Stimulated activated CD4-positive, alpha-beta T cell treated with anti-CD3 and anti-CD28 coated beads, Interleukin-2, amount 100 ng/mL, for 4 hours (primary cell): ENCODE results near the gene PROSER2.
"Not testable (repeated sequence)": the region's sequence is repeated elsewhere in the genome, so short reads cannot be mapped to it uniquely, and the experiment has no call there.

Experiments used
- DNase-seq: peaks from one replicate; pipeline ENCODE4 v3.0.0-alpha.2; 2020; ENCODE audit warnings: low read depth

PROSER2 gene

GRCh38 chr10:11885437-11886137, 62.4 kb downstream of the PROSER2 start:
- DNase-seq, result no peak

DNA sequence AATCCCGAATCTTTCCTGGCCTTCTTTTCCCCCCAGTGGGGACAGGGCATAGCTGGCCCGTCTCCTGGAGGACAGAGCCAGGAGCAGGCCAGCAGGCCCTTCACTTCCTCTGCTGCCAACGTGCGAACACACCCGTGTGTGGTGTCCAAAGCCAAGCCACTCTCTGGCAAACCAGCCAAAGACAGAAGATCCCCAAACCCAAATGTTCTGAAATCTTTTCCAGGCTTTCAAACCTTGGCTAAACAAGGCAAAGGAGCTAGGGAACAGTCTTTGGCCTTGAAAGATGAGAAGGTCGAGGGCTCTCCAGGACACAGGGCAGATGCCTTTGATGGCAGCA, 63.0 kb downstream of the PROSER2 start:
- no peak for DNase-seq

DNA sequence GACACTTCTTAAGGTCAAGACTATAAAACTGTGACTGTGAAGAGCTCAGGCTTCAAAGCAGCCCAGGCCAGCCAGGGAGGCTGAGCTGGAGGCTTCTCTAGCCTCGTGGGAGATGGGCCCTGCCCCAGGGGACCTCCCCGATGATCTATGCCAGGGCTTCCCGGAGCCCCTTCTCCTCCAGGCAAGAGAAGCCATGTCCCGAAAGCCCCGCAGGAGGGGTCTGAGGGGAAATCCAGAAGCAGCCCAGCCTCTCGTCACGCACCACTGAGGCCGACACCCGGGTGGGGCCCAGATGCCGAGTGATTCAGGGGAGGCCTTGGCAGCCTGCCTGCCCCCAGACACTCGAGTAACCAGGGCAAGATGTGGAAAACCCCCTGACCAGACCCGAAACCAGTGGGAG, 63.7 kb downstream of the PROSER2 start:
- DNase-seq, result no peak

DNA sequence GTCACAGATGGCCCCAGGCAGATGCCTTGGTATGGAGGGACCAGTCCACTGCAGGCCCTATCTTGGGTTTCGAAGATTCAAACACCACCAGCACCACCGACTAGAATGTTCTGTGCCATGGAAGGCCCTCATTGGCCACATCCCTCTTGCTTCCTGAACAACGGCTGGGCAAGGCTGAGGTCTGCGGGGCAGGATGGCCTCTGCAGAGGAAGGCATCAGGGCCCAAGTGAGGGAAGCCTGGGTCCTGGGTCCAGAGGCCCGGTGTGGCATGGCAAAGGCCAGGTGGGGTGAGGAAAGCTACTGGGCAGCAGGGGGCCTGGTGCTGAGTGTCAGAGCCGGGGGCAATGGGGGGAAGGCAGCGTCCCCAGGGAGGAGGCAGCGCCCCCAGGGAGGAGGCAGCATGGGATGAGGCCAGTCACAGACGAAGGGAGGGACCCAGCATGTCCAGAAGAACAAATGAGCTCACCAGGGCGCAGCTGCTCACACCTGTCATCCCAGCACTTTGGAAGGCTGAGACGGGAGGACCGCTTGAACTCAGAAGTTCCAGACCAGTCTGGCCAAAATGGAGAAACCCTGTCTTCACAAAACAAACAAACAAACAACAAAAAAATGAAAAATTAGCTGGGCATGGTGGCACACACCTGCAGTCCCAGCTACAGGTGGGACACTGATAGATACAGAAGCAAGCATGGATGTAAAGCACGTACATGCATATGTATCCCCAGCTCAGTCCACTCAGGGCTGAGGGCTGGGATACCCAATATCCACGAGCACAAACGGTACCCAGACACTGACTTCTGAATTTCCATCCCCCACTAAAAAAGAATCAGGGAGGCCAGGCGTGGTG, 64.4 kb downstream of the PROSER2 start:
- no peak for DNase-seq

GRCh38 chr10:11889263-11889662, 66.1 kb downstream of the PROSER2 start:
- not testable (repeated sequence) for DNase-seq

DNA sequence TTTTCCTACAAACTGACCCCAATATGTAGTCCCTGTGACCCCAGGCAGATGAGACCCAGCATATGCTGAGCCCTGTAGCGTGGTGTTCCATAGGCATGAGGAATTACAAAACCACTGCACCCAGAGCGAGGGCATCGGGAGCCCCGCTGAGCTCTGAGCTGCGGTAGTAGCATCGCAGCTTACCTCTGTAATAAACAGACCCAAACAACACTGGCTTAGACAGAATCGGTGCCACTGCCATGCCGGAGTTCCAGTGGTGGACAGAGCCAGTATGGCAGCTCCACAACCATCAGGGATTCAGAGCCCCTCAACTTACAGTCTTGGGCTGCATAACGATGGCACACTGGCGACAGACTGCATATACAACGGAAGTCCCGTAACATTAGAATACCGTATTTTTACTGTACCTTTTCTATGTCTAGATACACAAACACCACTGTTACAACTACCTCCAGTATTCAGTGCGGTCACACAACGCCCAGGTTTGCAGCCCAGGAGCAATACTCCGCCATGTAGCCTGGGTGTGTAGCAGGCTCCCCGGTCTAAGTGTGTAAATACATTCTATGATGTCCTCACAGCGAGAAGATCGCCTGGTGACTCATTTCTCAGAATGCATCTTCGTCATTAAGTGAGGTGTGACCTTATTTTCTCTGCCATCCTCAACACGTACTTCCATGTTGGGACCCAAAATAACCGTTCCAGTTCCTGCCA, 68.8 kb downstream of the PROSER2 start:
- DNase-seq, result no peak

GRCh38 chr10:11893749-11894278, 70.7 kb downstream of the PROSER2 start:
- DNase-seq, result no peak

DNA sequence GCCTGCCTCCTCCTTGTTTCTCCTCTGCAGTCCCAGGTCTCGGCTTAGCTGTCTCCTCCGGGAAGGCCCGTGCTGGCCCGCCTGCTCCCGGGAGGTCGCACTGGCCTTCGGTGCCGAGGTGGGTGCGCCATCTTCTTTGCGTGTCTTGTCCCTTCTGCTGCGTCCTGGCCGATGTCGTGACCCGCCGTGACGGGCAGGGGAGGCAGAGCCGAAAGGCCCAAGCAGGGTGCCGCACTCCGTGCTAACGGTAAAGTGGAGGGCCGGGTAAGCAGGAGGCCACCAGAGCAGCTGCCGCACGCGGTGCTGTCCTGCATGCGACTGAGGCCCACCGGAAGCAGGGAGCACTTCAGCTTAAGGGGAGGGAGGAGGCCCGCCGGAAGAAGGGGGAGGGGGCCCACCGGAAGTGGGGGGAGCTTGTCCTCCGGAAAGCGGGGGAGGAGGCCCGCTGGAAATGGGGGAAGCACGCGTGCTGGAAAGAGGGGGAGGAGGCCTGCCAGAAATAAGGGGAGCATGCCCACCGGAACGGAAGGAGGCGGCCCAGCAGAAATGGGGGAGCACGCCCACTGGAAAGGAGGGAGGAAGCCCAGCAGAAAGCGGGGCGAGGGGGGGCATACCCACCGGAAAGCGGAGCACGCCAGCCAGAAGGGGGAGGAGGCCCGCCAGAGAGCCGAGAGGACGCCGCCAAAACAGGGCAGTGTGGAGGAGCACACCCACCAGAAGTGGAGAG, 71.4 kb downstream of the PROSER2 start:
- DNase-seq, result no peak

DNA sequence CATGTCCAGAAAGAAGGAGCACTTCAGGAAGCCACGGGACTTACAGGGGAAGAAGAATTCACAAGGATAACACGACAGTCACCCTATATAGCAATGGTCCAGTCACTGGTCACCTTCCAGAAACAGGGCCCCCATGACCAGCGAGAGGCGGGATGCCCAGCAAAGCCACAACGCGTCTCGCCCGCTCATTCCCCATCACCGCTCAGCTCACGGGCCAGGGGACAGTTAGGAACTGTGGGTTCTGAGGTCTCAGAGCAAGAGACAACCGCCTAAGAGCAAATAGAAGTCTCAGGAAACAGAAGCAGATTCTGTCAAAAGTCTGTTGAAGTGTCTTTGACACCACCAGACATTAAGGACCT, 71.9 kb downstream of the PROSER2 start:
- no peak for DNase-seq

DNA sequence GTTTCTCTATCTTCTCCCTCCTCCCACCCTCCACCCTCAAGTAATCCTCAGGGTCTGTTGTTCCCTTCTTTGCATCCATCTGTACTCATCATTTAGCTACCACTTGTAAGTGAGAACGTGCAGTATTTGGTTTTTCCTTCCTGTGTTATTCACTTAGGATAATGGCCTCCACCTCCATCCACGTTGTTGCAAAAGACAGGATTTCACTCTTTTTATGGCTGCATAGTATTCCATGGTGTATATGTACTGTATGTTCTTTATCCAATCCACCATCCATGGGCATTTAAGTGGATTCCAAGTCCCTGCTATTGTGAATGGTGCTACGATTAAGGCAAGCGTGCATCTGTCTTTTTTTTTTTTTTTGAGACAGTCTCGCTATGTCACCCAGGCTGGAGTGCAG, 72.4 kb downstream of the PROSER2 start:
- no peak for DNase-seq

DNA sequence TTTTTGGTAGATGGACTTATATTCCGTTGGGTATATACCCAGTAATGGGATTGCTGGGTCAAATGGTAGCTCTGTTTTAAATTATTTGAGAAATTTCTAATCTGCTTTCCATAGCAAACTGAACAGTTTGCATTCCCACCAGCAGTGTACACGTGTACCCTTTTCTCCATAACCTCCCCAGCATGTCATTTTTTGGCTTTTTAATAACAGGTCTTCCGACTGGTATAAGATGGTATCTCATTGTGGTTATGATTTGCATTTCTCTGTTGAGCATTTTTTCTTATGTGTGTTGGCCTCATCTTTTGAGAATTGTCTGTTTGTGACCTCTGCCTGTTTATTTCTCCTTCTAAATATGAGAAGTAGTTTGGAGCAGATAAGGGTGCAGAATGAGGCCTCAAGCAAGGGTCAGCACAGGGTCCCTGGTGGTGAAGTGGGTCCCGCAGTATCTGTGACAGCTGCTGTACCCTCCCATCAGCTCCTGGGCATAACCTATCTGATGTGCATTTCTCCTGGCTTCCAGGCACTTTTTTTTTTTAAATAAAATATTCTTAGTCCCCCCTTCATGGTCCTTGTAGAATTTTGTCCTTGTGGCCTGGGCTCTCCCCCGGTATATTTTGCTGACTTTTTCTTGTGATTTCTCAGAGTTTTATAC, 73.5 kb downstream of the PROSER2 start:
- DNase-seq, result no peak

DNA sequence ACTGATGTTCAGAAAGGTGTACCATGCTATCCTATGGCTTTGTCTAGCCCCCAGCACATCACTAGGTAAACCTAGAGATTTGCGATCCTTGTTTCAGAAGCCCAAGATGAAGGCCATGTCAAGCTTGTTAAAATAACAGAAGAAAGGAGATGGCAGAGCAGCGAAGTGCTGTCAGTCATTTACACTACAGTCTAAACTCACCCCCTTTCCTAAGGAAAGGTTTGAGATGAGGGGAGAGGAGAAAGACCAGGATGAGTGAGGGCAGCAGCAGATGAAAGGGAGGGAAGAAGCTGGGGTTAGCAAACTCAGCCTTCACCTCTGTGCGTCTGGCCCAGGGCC, 74.8 kb downstream of the PROSER2 start:
- DNase-seq, result no peak

GRCh38 chr10:11898372-11899066, 75.4 kb downstream of the PROSER2 start:
- no peak for DNase-seq

DNA sequence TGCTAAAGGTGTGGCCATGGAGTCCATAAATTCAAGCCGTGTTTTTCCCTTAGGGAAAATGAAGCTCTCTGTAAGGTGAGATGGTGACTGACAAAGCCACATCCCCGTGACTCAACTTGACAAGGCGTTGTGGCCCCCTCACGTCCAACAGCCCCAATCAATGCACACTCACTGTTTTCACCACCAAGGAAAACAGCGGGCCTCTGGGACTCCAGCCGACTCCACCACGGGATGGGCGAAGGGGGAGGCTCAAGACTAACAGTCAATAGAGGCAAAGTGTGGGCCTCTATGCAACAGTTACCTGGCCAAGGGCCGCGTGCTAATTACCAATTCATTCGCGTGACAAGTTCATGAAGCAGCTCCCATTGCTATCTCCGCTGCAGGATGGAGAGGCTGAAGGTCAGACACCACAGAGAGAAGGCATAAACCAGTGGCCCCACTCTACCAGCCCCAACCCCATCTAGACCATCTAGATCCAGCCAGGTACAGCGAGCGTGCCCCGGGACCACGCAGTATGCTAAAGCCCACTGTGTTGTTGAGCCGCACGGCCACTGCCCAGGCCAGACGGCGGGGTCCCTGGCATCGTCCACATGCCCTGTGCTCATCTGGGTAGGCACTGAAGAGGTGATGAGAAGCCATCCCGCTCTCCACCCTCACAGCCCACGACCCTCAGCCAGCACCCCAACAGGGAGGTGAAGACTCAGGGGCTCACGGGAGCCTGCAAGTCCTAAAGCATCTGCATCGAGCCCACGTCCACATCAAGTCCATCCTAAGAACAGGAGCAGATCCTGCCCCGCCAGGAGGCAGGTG, 76.1 kb downstream of the PROSER2 start:
- no peak for DNase-seq

- DNase-seq, result no peak
Measured at GRCh38 chr10:11901036-11901301, 77.8 kb downstream of the PROSER2 start.

- DNase-seq, result no peak
Measured at GRCh38 chr10:11901454-11901832, 78.3 kb downstream of the PROSER2 start.

DNA sequence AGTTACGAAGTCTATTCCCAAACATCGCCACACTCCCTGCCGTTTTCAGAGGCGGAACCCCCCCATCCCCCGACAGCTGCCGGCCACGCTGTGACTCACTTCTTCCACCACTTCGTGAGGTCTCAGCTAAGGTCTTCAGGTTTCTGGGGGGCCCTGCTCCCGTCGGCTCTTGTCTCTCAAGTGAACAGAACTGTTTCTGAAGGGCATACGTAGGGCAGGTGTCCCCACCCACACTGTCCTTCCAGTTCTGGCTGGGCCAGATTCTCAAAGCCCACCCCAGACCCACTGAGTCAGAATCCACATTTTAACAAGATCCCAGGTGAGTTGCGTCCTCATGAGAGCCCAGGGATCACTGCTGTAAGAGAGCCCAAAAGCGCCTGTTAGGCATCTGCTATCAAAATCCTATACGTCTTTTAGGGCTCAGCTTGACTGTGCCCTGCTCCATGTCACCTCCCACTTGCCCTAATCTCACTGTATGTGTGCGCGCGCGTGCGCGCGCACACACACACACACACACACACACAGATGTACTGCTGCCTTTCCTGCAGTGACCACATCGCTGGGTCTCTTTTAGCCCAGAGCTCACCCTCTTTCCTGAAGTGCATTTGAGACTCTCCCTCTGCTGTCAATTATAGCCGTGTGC, 78.8 kb downstream of the PROSER2 start:
- DNase-seq, result no peak

DNA sequence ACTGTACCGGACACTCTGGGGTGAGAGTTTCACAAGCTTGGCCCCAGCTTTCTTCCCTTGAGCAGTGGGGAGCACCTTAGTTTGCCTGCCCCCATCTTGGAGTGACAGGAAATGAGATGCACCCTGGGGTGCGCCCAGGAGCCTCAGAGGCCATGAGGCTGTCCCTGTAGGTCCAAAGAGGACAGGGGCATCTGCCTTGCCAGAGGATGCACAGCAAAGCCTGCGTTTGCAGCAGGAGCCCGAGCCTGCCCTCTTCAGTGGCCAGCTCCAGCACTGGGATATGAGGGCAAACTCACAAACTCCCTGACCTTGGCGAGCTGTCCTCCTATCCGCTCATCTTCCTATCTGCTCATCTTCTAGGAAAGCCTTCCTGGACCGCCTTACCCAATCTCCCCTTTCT, 79.5 kb downstream of the PROSER2 start:
- DNase-seq, result no peak

GRCh38 chr10:11906714-11907113, 83.6 kb downstream of the PROSER2 start:
- no peak for DNase-seq

- no peak for DNase-seq
Measured at GRCh38 chr10:11907914-11908313, 84.8 kb downstream of the PROSER2 start.
